AG09309 (cell line): ENCODE data around the gene ACTN1.
A peak's percentile ranks its signal among the peaks of the same experiment; 100 is the strongest.

Experiments used
- DNase-seq: peaks from one replicate; pipeline ENCODE4 v3.0.0-alpha.2; 2010; ENCODE audit warnings: low read depth
- H3K4me3 ChIP-seq: 2 replicates; pipeline ENCODE4 v1.5.1; 2011; ENCODE audit warnings: mild to moderate bottlenecking, low read depth, low read length, moderate library complexity; ENCODE audit not compliant: control insufficient read depth
- TF ChIP-seq, protein P1 (sequence below): IDR thresholded peaks from 2 replicates; pipeline ENCODE4 v1.5.1; 2011; ENCODE audit warnings: mild to moderate bottlenecking, low read depth, low read length, inconsistent platforms; ENCODE audit not compliant: insufficient read depth, control insufficient read depth; ENCODE audit errors: missing control alignments

The ACTN1 gene

GRCh38 chr14:68945585-68946488, 33.3 kb downstream of the ACTN1 start:
- no peak overlapping the region for H3K4me3 ChIP-seq
- TF ChIP-seq, protein P1, sequence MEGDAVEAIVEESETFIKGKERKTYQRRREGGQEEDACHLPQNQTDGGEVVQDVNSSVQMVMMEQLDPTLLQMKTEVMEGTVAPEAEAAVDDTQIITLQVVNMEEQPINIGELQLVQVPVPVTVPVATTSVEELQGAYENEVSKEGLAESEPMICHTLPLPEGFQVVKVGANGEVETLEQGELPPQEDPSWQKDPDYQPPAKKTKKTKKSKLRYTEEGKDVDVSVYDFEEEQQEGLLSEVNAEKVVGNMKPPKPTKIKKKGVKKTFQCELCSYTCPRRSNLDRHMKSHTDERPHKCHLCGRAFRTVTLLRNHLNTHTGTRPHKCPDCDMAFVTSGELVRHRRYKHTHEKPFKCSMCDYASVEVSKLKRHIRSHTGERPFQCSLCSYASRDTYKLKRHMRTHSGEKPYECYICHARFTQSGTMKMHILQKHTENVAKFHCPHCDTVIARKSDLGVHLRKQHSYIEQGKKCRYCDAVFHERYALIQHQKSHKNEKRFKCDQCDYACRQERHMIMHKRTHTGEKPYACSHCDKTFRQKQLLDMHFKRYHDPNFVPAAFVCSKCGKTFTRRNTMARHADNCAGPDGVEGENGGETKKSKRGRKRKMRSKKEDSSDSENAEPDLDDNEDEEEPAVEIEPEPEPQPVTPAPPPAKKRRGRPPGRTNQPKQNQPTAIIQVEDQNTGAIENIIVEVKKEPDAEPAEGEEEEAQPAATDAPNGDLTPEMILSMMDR, result no peak
- no peak for DNase-seq

- DNase-seq, result no peak
- H3K4me3 ChIP-seq, result no peak overlapping the region
- TF ChIP-seq, protein P1, result no peak
Measured at GRCh38 chr14:68945190-68945584, 33.9 kb downstream of the ACTN1 start.

GRCh38 chr14:68944162-68944561, 34.9 kb downstream of the ACTN1 start:
- H3K4me3 ChIP-seq, result no peak overlapping the region

GRCh38 chr14:68943107-68943506, 36.0 kb downstream of the ACTN1 start:
- TF ChIP-seq, protein P1, result no peak
- no peak for DNase-seq
- no peak overlapping the region for H3K4me3 ChIP-seq

More at GRCh38 chr14:68944162-68944561, 34.9 kb downstream of the ACTN1 start:
- TF ChIP-seq, protein P1, result no peak
- no peak for DNase-seq

GRCh38 chr14:68942296-68943035, 36.6 kb downstream of the ACTN1 start:
- TF ChIP-seq, protein P1, result no peak
- no peak overlapping the region for H3K4me3 ChIP-seq
- no peak for DNase-seq

GRCh38 chr14:68941820-68942219, 37.3 kb downstream of the ACTN1 start:
- no peak overlapping the region for H3K4me3 ChIP-seq
- TF ChIP-seq, protein P1, result peak; percentile 80
- DNase-seq, result peak; percentile 91
